Amniotic stem cell (primary cell): ENCODE results near the gene KLB.
"Not testable (repeated sequence)": the region's sequence is repeated elsewhere in the genome, so short reads cannot be mapped to it uniquely, and the experiment has no call there.

Source experiments
- DNase-seq: peaks from one replicate; lab custom pipeline; 2025; lab: John Stamatoyannopoulos, UW

KLB gene

DNA sequence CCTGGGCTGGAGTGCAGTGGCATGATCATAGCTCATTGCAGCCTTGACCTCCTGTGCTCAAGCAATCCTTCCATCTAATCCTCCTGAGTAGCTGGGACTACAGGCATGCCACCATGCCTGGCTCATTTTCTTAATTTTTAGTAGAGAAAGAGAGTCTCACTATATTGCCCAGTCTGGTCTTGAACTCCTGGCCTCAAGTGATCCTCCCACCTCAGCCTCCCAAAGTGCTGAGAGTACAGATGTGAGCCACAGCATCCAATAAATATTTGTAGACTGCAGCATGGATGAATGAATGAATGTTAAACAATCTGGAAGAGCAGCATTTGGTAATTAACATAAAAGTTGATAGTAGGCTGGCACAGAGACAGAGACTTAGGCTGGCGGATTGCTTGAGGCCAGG is 20.0 kb downstream of the KLB start:
- no peak for DNase-seq

DNA sequence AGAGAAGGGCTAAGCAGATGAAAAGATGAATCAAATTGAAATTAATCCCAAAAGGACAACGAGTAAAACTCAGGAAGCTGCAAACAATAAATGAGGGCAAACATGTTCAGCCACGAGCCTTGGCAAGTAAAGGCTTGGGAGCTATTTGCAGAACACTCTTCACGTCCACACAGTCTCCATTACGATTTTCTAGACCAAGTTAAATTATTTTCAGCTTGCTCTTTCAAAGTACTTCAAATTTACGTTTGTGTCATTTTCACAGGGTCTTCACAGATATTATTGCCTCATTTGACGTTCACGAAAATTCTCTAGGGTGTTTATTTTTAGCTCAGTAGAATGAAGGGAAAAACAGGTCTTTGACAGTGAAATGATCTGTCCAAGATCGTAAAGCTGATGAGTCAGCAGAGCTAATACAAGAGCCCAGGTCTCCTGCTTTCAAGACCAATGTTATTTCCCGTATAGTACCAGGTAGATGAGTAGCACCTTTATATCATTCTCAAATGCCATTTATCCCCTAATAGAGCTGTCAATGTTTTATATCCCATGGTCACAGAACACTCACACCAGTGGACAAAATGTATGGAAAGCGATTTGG is 20.9 kb downstream of the KLB start:
- DNase-seq = no peak

DNA sequence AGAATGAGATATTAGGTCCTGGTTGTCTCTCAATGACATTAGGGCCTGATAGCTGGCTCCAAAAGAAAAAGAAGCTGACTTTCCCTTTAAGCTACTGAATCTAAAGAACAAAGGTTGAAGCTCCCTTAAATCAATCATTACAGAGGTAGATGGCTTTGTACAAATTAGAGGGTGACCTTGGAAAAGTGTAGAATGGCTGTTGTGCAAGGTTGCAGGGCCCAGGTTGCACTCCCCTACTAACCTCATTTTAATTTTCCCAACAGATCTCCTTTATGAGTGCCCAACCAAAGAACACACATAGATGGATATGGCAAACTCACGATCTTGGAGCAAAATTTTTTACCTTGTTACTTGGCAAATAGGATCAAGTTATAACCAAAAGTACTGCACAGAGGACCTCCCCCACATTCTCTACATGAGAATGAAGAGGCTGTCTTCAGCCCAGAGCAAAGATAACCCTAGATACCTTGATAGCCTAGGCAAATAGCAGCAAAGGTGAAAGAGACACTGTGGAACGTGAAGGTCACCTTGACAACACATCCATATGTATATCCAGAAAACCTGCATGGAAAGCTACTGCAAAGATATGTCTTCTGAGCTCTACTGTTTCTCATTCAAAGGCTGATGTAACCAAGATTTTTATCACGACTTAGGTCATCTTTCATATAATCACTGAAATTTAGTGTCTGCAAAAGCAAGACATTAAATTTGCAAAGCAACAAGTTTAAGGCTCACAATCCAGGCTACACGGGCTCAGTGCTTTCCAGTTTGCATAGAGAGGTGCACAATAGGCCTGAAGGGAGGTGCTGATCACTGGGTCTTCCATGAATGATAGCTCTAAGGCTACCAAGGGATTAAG is 23.0 kb downstream of the KLB start:
- no peak for DNase-seq

DNA sequence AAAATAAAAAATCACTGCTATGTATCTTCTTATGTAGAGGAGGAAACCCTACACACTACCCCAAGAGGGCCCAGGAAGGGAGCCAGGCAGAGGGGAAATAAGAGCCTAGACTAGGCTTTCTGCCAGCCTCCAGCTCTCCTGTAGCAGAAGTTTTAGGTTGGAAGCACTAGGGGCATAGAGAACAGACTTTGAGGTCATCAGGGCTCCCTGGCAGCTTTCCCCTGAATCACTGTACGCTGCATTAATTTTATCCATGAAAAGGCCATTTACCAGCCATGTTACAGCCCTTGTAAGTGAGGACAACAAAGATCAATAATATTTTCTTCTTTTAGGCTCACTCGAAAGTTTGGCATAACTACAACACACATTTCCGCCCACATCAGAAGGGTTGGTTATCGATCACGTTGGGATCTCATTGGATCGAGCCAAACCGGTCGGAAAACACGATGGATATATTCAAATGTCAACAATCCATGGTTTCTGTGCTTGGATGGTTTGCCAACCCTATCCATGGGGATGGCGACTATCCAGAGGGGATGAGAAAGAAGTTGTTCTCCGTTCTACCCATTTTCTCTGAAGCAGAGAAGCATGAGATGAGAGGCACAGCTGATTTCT is 27.3 kb downstream of the KLB start:
- no peak for DNase-seq

DNA sequence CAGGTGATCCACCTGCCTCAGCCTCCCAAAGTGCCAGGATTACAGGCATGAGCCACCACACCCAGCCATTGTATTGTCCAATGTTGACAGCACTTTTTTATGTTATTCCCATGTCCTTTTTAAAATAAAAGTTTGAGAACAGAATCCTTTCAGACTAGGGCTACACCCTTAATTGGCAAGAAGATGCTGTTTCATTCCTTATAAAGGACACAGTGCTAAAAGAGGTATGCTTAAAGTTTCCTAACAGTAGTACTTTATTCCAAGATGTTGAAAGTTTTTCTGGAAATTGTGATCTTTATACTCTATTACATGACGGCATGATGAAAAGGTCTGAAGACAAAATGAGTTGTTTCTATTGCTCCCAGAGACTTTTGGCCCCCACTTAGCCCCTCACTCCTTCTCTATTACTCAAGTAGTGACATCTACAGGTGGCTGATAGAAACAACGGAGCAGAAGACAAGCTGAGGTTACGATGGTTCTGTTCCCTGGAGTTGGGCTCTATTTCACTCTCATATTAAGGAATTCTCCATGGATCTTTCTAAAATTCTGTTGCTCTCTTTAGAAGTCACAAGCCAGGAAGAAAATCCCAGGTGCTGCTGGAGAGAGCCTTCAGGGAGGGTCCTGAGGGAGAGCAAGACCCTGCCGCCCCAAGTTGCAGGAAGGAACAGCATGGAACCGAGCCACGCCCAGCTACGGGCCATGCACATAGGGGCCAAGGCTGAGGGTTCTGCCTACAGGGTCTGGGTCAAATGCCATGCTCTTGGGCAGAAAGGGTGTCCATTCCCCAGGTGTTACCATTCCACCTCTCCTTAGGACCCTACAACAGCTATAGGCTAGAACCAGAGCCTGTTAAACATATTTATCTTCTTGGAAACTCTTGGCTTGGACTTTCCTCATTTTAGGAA is 29.2 kb downstream of the KLB start:
- no peak for DNase-seq

DNA sequence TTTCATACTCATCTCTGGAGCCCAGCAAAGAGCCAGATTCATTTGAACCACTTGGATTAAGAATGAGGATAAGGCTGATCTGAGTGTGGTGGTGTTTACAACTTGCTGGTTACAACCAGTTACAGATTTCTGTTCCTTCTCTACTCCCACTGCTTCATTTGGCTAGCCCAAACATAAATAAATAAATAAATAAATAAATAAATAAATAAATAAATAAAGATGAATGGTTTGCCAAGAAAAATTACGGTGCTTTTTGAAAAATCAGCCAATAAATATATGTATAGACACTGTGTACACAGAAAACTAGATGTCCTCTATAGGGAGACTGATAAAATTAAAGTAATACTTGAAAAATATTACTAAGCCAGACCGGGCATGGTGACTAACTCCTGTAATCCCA is 34.9 kb downstream of the KLB start:
- DNase-seq = no peak

DNA sequence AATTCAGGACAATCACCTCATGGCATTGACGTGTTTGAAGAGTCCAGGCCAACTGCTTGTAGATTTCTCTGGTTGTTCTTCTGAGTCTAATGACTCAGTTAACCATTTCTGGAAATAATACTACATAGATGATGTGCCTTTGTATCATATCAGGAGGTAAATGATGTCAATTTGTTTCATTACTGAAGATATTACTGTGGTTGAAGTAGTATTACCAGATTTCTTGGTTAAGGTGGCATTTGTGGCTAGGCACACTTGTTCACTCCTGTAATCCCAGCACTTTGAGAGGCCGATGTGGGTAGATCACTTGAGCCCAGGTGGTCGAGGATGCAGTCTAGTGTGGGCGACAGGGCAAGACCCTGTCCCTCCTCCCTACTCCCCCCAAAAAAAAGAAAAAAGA is 36.3 kb downstream of the KLB start:
- no peak for DNase-seq

DNA sequence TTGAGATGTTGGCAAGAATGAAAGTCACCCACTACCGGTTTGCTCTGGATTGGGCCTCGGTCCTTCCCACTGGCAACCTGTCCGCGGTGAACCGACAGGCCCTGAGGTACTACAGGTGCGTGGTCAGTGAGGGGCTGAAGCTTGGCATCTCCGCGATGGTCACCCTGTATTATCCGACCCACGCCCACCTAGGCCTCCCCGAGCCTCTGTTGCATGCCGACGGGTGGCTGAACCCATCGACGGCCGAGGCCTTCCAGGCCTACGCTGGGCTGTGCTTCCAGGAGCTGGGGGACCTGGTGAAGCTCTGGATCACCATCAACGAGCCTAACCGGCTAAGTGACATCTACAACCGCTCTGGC is 39.7 kb downstream of the KLB start:
- DNase-seq = no peak

DNA sequence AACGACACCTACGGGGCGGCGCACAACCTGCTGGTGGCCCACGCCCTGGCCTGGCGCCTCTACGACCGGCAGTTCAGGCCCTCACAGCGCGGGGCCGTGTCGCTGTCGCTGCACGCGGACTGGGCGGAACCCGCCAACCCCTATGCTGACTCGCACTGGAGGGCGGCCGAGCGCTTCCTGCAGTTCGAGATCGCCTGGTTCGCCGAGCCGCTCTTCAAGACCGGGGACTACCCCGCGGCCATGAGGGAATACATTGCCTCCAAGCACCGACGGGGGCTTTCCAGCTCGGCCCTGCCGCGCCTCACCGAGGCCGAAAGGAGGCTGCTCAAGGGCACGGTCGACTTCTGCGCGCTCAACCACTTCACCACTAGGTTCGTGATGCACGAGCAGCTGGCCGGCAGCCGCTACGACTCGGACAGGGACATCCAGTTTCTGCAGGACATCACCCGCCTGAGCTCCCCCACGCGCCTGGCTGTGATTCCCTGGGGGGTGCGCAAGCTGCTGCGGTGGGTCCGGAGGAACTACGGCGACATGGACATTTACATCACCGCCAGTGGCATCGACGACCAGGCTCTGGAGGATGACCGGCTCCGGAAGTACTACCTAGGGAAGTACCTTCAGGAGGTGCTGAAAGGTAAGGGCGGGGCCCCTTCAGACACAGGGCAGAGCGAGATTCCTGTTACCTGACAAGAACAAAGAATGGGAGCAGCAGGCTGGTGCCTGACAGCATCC is 40.3 kb downstream of the KLB start:
- no peak for DNase-seq

DNA sequence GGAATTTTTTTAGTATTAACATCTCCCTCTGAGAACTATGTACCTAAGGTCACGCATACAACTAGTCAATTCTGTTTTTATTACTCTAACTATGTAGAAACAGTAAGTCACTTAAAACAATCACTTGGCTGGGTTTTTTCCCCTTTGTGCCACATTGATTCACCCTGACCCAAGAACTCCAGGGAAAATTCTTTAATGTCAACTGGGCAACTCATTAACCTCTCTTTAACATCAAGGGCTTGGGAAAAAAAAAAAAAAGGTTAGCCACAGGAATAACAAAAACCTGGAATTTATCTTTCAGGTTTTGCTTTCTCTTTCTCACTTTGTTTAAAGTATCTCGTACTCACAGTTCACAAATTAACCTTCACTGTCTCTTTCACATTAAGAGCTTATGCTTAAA is 43.9 kb downstream of the KLB start:
- DNase-seq = no peak

DNA sequence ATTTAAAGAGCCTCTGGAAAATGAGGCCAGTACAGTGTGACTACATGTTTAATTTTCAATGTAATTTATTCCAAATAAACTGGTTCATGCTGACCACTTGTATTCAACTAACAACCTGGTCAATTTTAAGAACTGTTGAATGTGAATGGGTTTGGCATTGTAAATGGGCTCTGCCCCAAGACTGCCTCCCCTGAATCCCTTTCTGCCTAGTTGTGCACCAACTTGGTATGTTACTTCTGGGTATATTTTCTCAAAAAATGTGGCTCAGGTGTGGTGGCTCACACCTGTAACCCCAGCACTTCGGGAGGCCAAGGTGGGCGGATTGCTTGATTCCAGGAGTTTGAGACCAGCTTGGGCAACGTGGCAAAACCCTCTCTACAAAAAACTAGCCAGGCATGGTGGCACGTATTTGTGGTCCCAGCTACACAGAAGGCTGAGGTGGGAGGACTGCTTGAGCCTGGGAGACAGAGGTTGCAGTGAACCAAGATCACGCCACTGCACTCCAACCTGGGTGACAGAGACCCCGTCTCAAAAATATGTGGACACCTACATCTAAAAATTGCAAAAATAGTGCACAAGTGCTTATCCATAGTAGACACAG is 44.8 kb downstream of the KLB start:
- no peak for DNase-seq

DNA sequence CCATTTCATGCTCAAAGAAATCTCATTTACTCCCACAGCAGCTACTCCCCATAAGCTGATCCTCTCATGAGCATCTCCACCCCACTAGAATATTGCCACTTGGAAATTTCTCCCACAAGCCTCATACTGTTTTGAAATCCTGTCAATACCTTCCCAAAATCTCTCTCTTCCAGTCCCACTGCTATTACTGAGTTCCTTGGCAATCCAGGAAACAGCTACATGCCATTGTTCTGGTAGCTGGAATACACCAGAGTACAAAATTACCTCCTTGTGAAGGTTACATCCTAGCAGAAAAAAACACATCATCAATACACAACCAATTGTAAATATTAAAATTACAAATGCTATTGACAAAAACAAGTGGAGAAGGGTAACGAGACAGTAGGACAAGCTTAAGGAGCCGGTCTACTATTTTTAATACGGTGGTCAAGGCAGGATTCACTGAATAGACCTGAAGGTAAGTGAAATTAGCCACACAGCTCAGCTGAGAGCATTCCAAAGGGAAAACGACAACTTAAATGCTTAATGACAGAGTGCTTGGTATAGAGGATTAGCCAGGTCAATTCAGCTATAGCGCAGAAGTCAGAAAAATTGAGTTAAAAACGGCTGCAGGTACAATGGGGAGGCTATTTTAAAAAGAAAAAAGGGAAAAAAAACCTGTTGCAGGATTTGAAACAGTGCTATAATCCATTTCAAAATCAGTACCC is 45.6 kb downstream of the KLB start:
- DNase-seq = no peak

DNA sequence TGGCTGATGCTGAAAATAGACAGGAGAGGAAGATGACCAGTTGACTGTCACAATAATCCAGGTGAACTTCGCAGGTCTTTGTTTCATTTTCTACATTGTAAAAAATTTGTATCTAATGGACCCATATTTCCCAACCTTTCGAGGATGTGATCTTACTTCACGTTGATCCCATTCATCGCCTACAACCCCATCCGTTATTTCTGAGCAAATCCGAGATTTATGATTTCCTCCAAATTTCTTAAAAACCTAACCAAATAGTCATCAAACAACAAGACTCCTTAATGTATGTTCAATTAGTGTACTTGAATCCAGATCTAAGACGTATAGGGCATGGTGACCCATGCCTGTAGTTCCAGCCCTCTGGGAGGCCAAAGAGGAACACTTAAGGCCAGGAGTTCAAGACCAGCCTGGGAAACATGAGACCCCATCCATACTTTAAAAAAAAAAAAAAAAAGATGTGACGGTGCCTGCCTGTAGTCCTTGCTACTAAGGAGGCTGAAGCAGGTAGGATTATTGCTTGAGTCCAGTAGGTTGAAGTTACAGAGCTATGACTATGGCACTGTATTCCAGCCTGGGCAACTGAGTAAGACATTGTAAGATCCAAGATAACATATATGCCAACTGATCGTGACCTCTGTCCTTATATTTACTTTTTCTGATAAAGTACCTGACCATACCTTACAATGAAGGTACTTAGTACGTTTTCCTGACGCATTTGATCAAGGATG is 46.3 kb downstream of the KLB start:
- no peak for DNase-seq

DNA sequence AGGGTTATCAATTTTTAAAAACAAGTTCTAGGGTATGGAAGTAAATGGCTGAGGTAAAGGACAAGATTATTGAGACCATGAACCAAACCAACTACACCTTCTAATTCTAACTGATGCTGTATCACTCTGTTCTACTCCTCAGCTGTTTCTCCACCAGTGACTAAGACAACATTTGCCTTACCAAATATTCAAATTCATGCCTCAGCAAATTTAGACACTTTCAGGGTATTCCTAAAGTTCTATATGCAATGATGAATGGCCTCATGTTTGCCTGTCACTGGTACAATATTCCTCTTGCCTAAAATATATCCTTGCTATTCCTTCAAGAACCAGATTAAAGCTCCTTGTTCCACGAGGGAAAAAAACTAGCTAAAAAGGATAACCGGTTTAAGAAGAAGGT is 47.0 kb downstream of the KLB start:
- DNase-seq = no peak

DNA sequence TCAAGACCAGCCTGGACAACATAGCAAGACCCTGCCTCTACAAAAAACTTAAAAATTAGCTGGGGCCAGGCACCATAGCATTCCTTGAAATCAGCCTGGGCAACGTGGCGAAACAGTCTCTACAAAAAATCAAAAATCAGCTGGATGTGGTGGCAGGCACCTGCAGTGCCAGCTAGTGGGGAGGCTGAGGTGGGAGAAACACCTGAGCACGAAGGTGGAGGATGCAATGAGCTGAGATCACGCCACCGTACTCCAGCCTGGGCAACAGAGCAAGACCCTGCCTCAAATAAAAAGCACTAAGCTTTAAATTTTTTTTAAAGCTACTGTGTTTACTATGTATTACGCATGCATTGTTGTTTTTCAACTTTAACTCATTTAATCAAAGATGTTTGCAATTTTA is 48.8 kb downstream of the KLB start:
- no peak for DNase-seq

DNA sequence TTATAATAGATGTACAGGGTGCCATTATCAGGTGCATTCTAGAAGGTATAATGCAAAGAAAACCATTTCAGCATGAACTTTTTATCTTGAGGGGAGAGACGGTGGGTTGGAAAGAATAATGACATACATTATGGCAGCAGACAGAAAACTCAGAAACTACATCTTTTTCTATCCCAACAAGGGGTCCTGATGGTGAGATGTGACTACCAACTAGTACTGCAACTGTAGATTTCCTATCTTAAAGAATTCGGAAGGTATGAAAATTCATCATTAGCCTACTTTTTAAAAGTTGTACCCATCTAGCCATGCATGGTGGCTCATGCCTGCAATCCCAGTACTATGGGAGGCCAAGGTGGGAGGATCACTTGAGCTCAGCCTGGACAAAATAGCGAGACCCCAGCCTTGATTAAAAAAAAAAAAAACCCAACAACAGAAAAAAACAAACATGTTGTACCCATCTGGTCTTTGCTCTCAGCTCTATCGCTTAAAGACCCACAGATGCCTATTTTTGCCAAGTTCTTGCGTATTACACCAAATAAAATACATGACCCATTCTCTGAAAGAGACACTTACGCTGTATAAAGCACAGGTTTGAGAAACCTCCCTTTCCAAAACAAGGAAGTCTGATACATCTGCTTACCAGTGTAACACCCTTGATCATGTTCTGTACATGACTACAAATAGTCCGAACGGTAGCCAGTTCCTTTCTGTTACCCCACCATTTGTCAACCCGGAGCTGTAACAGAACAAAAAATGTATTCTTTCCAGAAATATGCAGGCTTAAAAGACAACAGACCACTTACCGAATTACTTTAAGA is 50.4 kb downstream of the KLB start:
- no peak for DNase-seq

DNA sequence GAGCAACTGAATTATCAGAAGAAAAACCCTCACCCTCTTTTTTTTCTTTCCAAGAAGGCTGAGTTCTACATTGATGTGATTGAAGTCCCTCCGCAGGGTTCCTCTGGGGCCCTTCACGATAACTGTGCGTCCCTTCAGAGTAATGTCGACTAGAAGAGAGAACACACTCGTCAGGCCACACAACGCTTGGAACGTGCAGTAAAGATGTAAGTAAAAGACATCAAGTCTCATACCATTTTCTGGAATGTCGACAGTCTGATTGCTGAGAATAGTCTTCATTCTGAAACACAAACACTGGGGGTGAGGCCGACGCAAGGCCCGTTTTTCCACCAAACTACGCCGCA is 51.4 kb downstream of the KLB start:
- DNase-seq = not testable (repeated sequence)

DNA sequence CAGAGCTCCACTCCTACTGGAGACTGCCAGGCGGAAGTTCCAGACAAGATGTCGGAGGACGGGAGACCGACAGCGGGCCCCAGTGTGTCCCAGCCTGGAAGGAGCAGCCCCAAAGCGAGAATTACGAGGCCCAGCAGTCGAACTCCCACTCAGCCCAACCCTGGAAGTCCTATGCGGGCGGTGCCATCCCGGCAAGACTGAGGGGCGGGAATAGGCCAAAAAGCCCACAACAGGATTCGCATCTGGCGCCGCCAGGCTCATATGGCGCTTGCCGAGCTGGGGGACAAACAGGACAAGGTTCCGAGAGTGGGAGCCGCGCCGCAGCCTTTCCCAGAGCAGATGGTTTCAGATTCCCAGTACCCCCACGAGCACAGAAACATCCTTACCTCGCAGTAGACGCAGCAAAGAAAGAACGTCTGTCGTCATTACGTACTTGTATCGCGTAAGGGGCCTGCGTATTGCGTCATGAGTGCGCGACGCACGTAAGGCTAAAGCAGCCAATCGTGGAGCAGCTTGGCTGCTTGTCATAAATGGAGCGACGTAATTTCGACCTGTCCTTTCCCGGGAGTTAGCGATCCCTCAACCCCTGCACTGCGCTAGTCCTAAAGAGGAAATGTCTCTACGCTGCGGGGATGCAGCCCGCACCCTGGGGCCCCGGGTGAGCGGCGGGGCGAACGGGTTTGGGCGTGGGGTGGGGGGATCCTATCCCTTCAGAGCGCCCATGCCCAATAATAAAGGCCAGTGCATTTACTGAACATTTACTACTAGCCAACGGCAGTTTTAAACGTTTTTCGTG is 52.0 kb downstream of the KLB start, which contains the start of the genes LIAS and RPL9:
Gene LIAS (plus strand): TSS at position 552 of the 796 bp plus-strand sequence. CDS start 62 bp downstream, at position 614.
Gene RPL9 (minus strand): TSS at position 418 of the 796 bp plus-strand sequence. CDS start 483 bp downstream, outside the sequence.
- peak; percentile 96 for DNase-seq
